Stimulated activated CD4-positive, alpha-beta T cell treated with anti-CD3 and anti-CD28 coated beads, Interleukin-1b, Interleukin-23, amount 100 ng/mL, for 48 hours (primary cell): Measurements from ENCODE around the gene SLC8A2.

Experiments
- DNase-seq: peaks from one replicate; pipeline ENCODE4 v3.0.0-alpha.2; 2020

Gene SLC8A2

GRCh38 chr19:47485210-47485609 is 13.5 kb upstream of the SLC8A2 start:
- no peak for DNase-seq

- peak; percentile 92 for DNase-seq
Measured at GRCh38 chr19:47483800-47484690, 12.4 kb upstream of the SLC8A2 start, which contains the start of gene KPTN. Gene KPTN (minus strand): TSS chr19:47484219. CDS start chr19:47484160, 59 bp downstream.

- no peak for DNase-seq
Measured at GRCh38 chr19:47483200-47483599, 11.5 kb upstream of the SLC8A2 start.

GRCh38 chr19:47481460-47482052 is 9.9 kb upstream of the SLC8A2 start:
- no peak for DNase-seq

GRCh38 chr19:47480658-47481057 is 9.0 kb upstream of the SLC8A2 start:
- no peak for DNase-seq

- DNase-seq = no peak
Measured at GRCh38 chr19:47479701-47480503, 8.2 kb upstream of the SLC8A2 start.

- no peak for DNase-seq
Measured at GRCh38 chr19:47476438-47476972, 4.8 kb upstream of the SLC8A2 start.

GRCh38 chr19:47475465-47475864 is 3.8 kb upstream of the SLC8A2 start:
- DNase-seq = no peak

- DNase-seq = no peak
Measured at GRCh38 chr19:47473336-47473735, 1.6 kb upstream of the SLC8A2 start.

GRCh38 chr19:47471381-47471732 is 336 bp downstream of the SLC8A2 start:
- no peak for DNase-seq

GRCh38 chr19:47470447-47471195 is 1.1 kb downstream of the SLC8A2 start:
- DNase-seq = no peak

- no peak for DNase-seq
Measured at GRCh38 chr19:47469719-47470118, 2.0 kb downstream of the SLC8A2 start.

- DNase-seq = no peak
Measured at GRCh38 chr19:47469363-47469700, 2.4 kb downstream of the SLC8A2 start.

- DNase-seq = no peak
Measured at GRCh38 chr19:47467914-47468313, 3.8 kb downstream of the SLC8A2 start.

- DNase-seq = no peak
Measured at GRCh38 chr19:47465957-47466356, 5.7 kb downstream of the SLC8A2 start.

GRCh38 chr19:47464675-47465419 is 6.8 kb downstream of the SLC8A2 start:
- no peak for DNase-seq

GRCh38 chr19:47461876-47462275 is 9.8 kb downstream of the SLC8A2 start:
- no peak for DNase-seq

GRCh38 chr19:47459477-47459876 is 12.2 kb downstream of the SLC8A2 start:
- no peak for DNase-seq

- DNase-seq = no peak
Measured at GRCh38 chr19:47458672-47459071, 13.0 kb downstream of the SLC8A2 start.

- DNase-seq = no peak
Measured at GRCh38 chr19:47456721-47457474, 14.8 kb downstream of the SLC8A2 start.

- no peak for DNase-seq
Measured at GRCh38 chr19:47450478-47450877, 21.2 kb downstream of the SLC8A2 start.
